ENCODE results near the gene ROBO2. TPM values are rescaled to one million over a fixed set of nuclear protein-coding genes. Genes with fewer than 3 reads are reported as not detected.

Gene ROBO2
- total and polyA plus RNA-seq, 10 of the 15 experiments (the other 5 are each of a cell fraction or from before 2014, with no cell fraction given) = 0.22 to 2.5 (median 0.81) TPM

- SMC1A ChIA-PET (ENCODE audit: uncharacterized antibody, unreplicated experiment) = no interaction called here
- FAIRE-seq (no peak), DNase-seq (ENCODE audit: low read depth, low spot score) (no peak), ATAC-seq (no peak)
- POLR2A ChIA-PET = no interaction called here
- BruUV-seq (replicated peaks) = no TSS peak
- no peaks in the 10 kb centered on the region for H3K27me3 ChIP-seq (replicated peaks in 1 of 2; ENCODE audit: control insufficient read depth in 2 of 2, insufficient read depth in 2 of 2, low read length in 1 of 2)
- no peaks in the 10 kb centered on the region for H3K9me3 ChIP-seq (replicated peaks; ENCODE audit: control insufficient read depth, insufficient read depth, low read length)
- H3K4me2 ChIP-seq (ENCODE audit: control insufficient read depth, insufficient read depth) = no peak overlapping the region
- no peak overlapping the region for H3K27ac ChIP-seq (ENCODE audit: control insufficient read depth, insufficient read depth)
- 0% methylated on average over 5 of the region's 5 CpGs for WGBS (ENCODE audit: insufficient coverage, insufficient replicate concordance, low lambda C conversion rate, missing lambda C conversion rate)
- H4K20me1 ChIP-seq (ENCODE audit: control insufficient read depth, insufficient read depth) = no peaks in the 10 kb centered on the region
- RAD21 ChIA-PET (ENCODE audit: unreplicated experiment) = no interaction called here
- H3K79me2 ChIP-seq (ENCODE audit: control insufficient read depth, insufficient read depth, low read length) = no peaks in the 10 kb centered on the region
- H2AFZ ChIP-seq (ENCODE audit: control insufficient read depth, low read depth, low read length) = no peak overlapping the region
- CTCF ChIA-PET = no interaction called here
- H3K36me3 ChIP-seq (ENCODE audit: control insufficient read depth in 2 of 2, insufficient read depth in 2 of 2, low read length in 1 of 2) = no peaks in the 10 kb centered on the region
- no peak overlapping the region for H3K9ac ChIP-seq (ENCODE audit: control insufficient read depth, insufficient read depth, low read length)
- H3K4me3 ChIP-seq = no peak overlapping the region
- in situ Hi-C loops (cut with MboI) (no loop called here), intact Hi-C loops (cut with micrococcal nuclease; ENCODE audit: unreplicated experiment) (no loop called here)
- no peaks in the 10 kb centered on the region for H3K4me1 ChIP-seq (ENCODE audit: control insufficient read depth, insufficient read depth, low read length)
- TF ChIP-seq CBX5 (IDR thresholded peaks at IDR 0.05; ENCODE audit: low read depth) = no peak
- no peak for TF ChIP-seq REST (IDR thresholded peaks at IDR 0.05; ENCODE audit: low read depth, low read length)
- TF ChIP-seq ZNF274 (IDR thresholded peaks at IDR 0.05; ENCODE audit: insufficient read depth, insufficient read length) = no peak
- TF ChIP-seq STAT3 (IDR thresholded peaks at IDR 0.05; ENCODE audit: low read depth, low read length) = no peak
- TF ChIP-seq E2F8 (IDR thresholded peaks at IDR 0.05; ENCODE audit: low read depth, partially characterized antibody) = no peak
- TF ChIP-seq RELB (IDR thresholded peaks at IDR 0.05; ENCODE audit: low read depth) = no peak
- no peak for TF ChIP-seq MYC (IDR thresholded peaks at IDR 0.05; ENCODE audit: insufficient read depth, insufficient read length, insufficient replicate concordance, low read length, severe bottlenecking)
- TF ChIP-seq CHD1 (IDR thresholded peaks at IDR 0.05; ENCODE audit: low read depth, low read length) = no peak
- TF ChIP-seq RUNX3 (IDR thresholded peaks at IDR 0.05; ENCODE audit: low read length) = no peak
- TF ChIP-seq SUPT20H (IDR thresholded peaks at IDR 0.05; ENCODE audit: borderline replicate concordance, control insufficient read depth, low read depth, low read length) = no peak
- no peak for TF ChIP-seq ZBTB11 (CRISPR knock-in tag; IDR thresholded peaks at IDR 0.05)
- TF ChIP-seq ZSCAN29 (IDR thresholded peaks at IDR 0.05) = no peak
- no peak for TF ChIP-seq CHD4 (IDR thresholded peaks at IDR 0.05)
- TF ChIP-seq WRNIP1 (IDR thresholded peaks at IDR 0.05; ENCODE audit: borderline replicate concordance, low read depth, low read length) = no peak
These were observed 473.6 kb downstream of the ROBO2 start for GRCh38 chr3:77513542-77513941.

All from GM12878 (cell line).